Cardiac fibroblast (primary cell): Measurements from ENCODE around the gene PLXNA1.
A peak's percentile ranks its signal among the peaks of the same experiment; 100 is the strongest.

Source experiments
- DNase-seq, 2 donors: peaks; one replicate each; pipeline versions ENCODE4 v3.0.0 to v3.0.0-alpha.2; 2010; ENCODE audit warnings: low read depth in 2 of 2
- H3K4me3 ChIP-seq, 2 donors: replicated peaks in 1 of 2; 1 replicate in 1 of 2; 2 replicates in 1 of 2; pipeline ENCODE4 v1.5.1; 2011; ENCODE audit warnings: low read depth in 2 of 2, low read length in 2 of 2, mild to moderate bottlenecking in 2 of 2, moderate library complexity in 1 of 2
- CTCF ChIP-seq: IDR thresholded peaks from one replicate; pipeline ENCODE4 v1.5.1; 2011; ENCODE audit warnings: low read depth, mild to moderate bottlenecking, low read length, inconsistent platforms

The PLXNA1 gene

DNA sequence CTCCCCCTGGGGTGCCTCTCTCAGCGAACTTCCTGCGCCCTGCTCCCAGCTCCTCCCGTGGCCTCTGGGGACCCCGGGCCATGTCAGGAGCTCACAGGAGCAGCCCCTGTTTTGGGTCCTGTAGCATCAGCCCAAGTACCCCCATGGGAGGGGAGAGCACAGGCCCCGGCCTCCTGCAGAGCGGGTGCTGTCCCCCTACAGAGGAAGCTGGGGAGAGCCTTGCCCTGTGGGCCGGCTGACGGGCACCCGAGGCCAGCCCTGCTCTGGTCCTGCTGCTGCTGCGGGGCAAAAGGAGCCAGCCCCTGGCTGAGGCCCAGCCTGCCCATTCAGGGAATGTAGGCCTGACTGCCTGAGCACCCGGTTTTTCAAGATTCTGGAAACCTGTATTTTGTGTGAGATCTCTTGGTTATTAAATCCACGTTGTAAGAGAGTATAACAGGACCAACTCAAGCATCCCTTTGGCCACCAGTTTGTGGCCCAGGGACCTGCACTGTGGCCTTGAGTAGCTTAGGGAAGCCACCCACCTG, 12.4 kb downstream of the PLXNA1 start:
- H3K4me3 ChIP-seq, result no peak overlapping the region
- TF ChIP-seq CTCF, result no peak
- no peak for DNase-seq

- TF ChIP-seq CTCF, result no peak
- no peak for DNase-seq
- no peak overlapping the region for H3K4me3 ChIP-seq
Measured at GRCh38 chr3:126995926-126996512, 13.1 kb downstream of the PLXNA1 start.

DNA sequence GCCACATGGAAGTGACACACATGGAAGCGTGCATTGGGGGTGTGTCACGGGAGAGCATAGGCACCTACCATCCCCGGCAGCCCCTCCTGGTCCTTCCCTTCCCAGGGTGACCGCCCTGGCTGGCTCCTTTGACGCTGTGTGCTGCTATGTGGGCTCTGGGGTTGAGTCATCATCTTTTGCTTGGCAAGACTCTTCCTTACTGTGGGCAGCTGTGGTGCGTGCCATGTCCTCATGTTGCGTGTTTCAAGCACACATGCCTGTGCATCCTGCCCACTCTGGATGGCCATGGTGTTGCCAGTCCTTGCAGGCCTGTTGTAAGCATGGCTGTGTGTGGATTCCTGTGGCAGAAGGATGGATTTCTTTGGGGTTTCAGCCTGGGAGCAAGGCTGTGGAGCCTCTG, 14.0 kb downstream of the PLXNA1 start:
- TF ChIP-seq CTCF, result no peak
- no peak overlapping the region for H3K4me3 ChIP-seq
- DNase-seq, result peak; percentile 19 to 49

DNA sequence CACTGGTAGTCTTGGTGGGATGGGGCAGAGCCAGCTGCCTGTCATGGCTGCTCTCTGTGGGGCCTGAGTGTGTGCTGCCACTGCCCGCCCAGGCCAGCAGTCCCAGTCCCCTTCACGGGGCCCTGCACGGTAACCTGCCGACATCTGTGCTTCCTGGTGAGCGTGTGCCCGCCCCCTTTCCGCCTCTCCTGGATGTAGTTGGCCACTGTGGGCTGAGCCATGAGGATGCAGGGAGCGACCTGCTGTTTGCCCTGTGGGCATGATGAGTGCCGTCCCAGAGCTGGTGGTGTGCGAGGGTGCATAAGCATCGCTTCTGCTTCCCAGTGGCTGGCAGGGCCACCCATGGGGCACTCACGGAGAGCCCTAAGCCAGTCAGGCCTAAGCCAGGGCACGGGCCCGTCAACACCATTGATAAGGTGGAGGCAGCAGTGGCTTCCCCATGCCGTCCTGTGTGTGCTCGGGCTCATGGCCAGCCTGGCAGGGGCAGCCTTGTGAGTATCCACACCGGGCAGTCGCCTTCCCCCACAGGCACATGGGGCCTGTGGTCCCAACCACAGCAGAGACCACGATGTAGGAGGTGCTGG, 14.6 kb downstream of the PLXNA1 start:
- H3K4me3 ChIP-seq, result no peak overlapping the region
- no peak for TF ChIP-seq CTCF
- DNase-seq, result no peak

DNA sequence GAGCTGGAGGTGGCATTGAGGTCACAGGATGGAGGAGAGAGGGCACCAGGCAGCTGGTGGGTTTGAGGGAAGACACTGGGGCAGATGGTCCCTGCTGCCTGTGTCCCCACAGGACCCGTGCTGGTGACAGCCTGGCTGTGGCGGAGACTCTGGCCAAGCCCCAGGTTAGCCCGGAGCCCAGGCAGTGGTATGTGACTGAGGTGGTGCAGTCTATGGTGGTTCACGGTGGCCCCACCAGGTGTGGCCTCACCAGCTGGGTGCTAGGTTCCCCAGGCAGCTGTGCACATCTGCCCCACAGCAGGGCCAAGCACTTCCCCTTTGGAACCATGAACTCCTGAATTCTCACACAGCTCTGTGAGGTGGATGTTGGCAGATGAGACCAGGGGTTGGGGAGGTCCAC, 15.4 kb downstream of the PLXNA1 start:
- H3K4me3 ChIP-seq, result no peak overlapping the region
- TF ChIP-seq CTCF, result no peak
- no peak for DNase-seq

DNA sequence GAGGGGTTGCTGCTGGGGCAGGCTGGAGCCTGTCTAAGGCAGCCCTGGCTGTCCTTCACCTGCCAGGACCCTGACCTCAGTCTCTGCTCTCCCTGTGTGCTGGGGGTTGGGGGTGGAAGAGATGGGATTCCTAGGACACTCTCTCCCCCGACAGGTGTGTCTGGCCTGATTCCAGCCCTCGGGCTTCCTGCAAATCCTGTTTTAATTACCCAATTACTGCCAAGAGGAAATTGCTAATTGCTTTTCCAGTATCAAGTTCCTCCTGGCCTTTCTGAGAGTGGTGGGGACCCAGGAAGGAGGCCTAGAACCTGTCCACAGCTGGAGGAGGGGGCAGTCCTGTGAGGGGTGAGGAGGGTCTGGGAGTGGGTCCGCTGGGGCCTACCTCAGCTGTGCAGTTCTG, 15.8 kb downstream of the PLXNA1 start:
- H3K4me3 ChIP-seq, result no peak overlapping the region
- DNase-seq, result no peak

More for the DNA sequence above, 15.8 kb downstream of the PLXNA1 start:
- TF ChIP-seq CTCF, result no peak
